Skeletal muscle cell (primary cell): ENCODE results near the gene COL1A2.

ENCODE experiments used
- DNase-seq: peaks from one replicate; pipeline ENCODE4 v3.0.0-alpha.2; 2010; ENCODE audit warnings: low read depth
- H3K4me3 ChIP-seq: 2 replicates; pipeline ENCODE4 v1.5.1; 2011; ENCODE audit warnings: low read depth, mild to moderate bottlenecking, control low read depth, low read length, moderate library complexity

Gene COL1A2

GRCh38 chr7:94380264-94380663, 14.4 kb upstream of the COL1A2 start:
- H3K4me3 ChIP-seq: no peak overlapping the region
- no peak for DNase-seq

DNA sequence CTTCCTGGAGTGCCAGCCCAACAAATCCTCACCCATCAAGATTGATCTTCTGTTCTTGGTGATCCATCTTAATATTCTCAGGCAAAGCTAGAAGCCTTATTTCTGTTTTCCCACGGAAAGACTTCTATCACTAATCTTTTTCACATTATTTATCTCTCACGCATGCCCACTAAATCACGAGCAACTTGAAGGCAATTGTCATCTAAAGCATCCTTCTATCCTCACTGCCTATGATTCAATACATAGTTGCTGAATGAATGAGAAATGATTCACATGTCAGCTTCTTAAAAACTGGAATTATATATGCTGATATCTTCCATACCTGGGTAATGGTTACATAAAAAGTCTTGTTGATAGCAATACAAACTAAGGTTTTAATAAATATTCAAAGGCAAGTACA, 12.6 kb upstream of the COL1A2 start:
- H3K4me3 ChIP-seq: no peak overlapping the region
- DNase-seq: no peak

DNA sequence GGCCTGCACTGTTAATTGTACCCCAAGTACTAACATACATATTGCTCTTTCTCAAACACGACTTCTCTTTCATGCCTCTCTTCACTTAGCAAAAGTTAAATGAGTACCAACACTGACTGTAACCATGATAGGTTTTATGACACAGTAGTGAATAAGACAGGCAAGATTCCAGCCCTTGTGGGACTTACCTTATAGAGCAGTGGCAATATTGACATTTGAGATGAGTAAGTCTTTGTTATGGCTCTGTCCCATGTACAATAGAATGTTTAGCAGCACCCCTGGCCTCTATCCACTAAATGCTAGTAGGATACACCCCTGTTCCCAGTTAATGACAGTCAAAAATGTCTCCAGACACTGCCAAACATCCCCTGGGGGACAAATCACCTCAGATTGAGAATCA, 11.9 kb upstream of the COL1A2 start:
- no peak for DNase-seq
- H3K4me3 ChIP-seq: no peak overlapping the region

DNA sequence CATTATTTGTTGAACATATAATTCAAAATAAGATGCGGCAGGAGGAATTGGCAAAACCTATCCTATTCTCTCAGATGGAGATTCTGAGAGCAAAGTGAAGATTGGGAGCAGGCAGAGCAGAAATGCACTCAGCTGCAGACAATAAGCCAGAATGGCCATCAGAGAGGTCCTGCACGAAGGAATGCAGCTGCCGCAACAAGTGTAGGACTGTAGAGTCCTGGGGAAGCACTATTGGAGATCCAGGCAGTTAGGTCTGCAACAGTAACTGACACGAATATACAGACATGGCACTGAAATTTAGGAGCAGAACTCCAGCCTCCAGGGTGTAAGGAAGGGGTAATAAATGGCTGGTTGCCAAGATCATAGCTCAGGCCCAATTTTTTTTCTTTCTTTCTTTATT, 10.4 kb upstream of the COL1A2 start:
- no peak overlapping the region for H3K4me3 ChIP-seq
- DNase-seq: no peak

GRCh38 chr7:94386416-94386815, 8.3 kb upstream of the COL1A2 start:
- no peak for DNase-seq
- H3K4me3 ChIP-seq: no peak overlapping the region

DNA sequence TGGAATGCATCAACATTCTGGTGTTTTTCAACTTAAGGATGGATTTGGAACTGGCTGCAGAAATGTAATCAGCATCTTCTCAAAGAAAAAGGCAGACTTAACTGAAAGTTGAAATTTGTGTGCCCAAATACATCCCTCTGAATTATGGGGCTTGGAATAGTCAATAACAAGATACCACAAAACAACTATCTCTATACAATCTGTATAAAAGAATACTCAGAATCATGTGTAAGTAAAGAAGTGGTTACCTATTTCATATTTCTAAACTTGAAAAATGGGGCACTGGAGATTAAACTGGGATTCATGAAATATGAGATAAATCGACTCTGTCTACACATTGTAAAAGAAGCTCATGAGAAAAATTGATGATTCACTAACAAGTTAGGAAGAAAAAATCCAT, 6.2 kb upstream of the COL1A2 start:
- no peak for DNase-seq
- H3K4me3 ChIP-seq: no peak overlapping the region

GRCh38 chr7:94389381-94389780, 5.3 kb upstream of the COL1A2 start:
- no peak for DNase-seq
- H3K4me3 ChIP-seq: no peak overlapping the region

- DNase-seq: peak; percentile 57
- H3K4me3 ChIP-seq: no peak overlapping the region
Measured at GRCh38 chr7:94391726-94392392, 2.8 kb upstream of the COL1A2 start.

DNA sequence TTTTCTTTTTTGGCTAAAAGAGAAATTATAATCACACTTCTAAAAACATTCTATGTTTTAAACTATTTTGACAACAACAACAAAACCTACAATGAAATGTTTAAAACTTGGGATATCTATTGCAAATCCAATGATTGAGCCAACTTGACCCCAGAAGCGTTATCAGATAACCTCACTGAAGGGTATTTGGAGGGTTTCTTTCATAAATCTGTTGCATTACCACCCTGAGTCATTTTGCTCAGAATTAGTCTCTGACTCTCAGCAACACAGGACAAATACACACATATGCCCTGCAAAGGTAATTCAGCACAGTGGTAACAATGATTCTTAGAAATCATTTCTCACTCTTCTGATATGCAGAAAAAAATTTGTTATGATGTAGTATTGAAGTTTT, 2.3 kb upstream of the COL1A2 start:
- no peak for DNase-seq
- H3K4me3 ChIP-seq: no peak overlapping the region

- peak overlapping the region; percentile 68 for H3K4me3 ChIP-seq
- DNase-seq: no peak
Measured at GRCh38 chr7:94393246-94394108, 1.2 kb upstream of the COL1A2 start.

DNA sequence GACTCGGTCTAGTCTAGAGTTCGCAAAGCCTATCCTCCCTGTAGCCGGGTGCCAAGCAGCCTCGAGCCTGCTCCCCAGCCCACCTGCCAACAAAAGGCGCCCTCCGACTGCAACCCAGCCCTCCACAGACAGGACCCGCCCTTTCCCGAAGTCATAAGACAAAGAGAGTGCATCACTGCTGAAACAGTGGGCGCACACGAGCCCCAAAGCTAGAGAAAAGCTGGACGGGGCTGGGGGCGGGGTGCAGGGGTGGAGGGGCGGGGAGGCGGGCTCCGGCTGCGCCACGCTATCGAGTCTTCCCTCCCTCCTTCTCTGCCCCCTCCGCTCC, 622 bp upstream of the COL1A2 start:
- DNase-seq: no peak

DNA sequence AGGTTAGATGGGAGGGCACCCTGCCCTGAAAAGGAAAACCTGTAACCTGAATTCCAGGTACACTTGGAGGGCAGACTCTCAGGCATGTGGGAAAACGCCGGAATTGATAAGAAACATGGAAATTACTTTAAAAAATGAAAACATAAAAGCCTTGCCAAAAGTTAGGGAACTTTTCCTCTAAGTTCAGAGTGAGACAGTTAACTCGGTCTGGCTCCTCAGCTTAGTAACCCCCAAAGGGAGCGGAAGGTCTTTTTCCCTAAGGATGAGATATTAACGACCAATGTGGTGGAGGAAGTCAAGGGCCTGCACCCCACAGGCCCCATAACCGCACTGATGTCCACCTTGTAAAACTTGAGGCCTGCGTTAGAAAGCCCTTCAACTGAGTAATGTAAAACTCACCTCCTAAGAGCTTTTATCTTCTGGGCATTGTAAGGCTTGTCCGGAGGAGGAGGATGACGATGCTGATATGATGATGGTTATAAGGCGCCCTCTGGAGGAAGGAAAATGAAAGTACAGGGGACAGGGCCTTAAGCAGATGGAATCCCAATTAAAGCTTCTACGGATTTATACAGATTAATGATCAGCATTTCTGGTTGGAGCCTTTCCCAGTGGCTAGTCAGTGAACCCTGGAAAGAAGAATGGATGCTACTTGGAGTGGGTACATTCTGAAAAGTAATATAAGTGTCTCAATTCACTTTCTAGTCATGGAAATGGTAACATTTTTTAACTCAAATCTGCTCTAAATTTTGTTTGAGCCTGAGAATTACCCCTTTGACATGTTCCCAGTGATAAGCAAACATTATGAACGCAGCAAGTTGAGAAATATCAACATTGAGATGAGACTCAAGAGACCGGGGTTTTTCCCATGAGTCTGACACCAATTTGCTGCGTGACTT, 694 bp downstream of the COL1A2 start:
- peak overlapping the region; percentile 68 for H3K4me3 ChIP-seq
- peak; percentile 59 for DNase-seq

More for the DNA sequence above, 622 bp upstream of the COL1A2 start:
- H3K4me3 ChIP-seq: peak overlapping the region; percentile 68

GRCh38 chr7:94396037-94396431, 1.3 kb downstream of the COL1A2 start:
- DNase-seq: no peak
- peak overlapping the region; percentile 68 for H3K4me3 ChIP-seq

DNA sequence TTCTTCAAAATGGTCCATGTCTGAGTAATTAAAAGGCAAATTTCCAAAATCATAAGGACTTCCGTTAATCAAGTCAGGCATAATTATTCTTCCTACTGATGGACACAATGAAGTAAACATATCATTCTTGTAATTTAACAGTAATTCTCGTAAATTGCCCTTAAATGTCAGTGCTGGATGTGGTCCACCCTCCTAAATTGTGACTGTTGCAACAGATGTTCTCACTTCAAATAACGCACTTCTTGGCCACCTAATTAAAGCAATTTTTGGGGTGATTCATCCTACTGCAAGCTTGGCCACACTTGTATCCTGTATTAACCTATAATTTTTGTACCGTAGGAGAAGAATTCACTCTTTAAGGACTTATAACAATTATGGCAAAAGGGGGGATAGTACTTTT, 1.9 kb downstream of the COL1A2 start:
- peak overlapping the region; percentile 68 for H3K4me3 ChIP-seq
- no peak for DNase-seq

DNA sequence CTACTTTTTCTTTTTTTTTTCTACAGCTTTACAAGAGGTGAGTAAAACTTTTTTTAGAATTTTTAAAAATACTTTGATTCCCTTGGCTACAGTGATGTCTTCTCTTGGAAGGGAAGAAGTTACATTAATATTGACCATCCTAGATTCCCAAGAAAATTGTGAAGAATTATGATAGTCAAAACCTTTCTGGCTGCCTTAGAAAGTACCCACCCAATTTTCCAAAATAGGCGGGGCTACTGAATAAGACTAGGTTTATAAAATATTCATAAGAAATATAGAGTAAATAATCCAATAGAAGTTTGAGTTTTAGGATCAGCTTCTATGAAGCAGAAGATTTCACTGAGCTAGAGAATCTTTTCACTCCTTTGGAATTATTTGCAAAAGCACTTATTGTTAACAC, 3.0 kb downstream of the COL1A2 start:
- H3K4me3 ChIP-seq: peak overlapping the region; percentile 68
- no peak for DNase-seq

DNA sequence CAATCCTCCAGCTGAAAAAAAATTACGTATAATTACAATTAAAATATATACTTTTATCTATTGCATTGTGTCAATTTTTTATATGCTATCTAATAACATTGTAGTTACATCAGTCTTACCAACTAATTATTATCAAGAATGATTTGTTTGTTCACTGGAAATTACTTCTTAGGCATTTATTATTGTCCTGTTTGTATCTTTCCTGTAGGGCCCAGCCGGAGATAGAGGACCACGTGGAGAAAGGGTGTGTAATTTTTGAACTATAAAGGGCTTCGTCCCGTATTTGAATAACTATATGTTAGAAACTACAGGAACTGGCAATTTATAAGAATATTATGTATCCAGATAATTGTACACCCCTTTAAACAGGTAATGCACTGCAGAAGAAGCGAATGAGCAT, 4.1 kb downstream of the COL1A2 start:
- DNase-seq: no peak
- H3K4me3 ChIP-seq: peak overlapping the region; percentile 68

DNA sequence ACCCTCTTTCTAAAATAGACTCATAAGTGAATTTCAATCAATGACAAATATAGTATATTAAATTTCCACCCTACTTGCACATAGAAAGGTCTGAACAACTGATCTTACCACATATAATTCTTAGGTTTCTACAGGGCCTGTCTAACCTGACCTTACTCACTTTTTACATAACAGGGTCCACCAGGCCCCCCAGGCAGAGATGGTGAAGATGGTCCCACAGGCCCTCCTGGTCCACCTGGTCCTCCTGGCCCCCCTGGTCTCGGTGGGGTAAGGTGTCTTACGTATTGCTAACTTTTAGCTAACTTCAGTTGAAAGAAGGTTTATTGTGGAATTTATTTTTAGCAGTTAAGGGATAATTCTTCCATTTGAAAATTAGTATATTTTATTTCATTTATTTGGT, 5.3 kb downstream of the COL1A2 start:
- H3K4me3 ChIP-seq: peak overlapping the region; percentile 68
- no peak for DNase-seq

GRCh38 chr7:94400643-94401427, 6.1 kb downstream of the COL1A2 start:
- DNase-seq: no peak
- H3K4me3 ChIP-seq: peak overlapping the region; percentile 68

- DNase-seq: no peak
Measured at GRCh38 chr7:94401428-94401814, 6.7 kb downstream of the COL1A2 start.

More at GRCh38 chr7:94401428-94401814, 6.7 kb downstream of the COL1A2 start:
- H3K4me3 ChIP-seq: peak overlapping the region; percentile 68
